Iris pigment epithelial cell (primary cell): ENCODE data around the gene SPI1.

Source experiments
- DNase-seq: peaks from one replicate; pipeline ENCODE4 v3.0.0-alpha.2; 2011; ENCODE audit warnings: low read depth

The SPI1 gene

DNA sequence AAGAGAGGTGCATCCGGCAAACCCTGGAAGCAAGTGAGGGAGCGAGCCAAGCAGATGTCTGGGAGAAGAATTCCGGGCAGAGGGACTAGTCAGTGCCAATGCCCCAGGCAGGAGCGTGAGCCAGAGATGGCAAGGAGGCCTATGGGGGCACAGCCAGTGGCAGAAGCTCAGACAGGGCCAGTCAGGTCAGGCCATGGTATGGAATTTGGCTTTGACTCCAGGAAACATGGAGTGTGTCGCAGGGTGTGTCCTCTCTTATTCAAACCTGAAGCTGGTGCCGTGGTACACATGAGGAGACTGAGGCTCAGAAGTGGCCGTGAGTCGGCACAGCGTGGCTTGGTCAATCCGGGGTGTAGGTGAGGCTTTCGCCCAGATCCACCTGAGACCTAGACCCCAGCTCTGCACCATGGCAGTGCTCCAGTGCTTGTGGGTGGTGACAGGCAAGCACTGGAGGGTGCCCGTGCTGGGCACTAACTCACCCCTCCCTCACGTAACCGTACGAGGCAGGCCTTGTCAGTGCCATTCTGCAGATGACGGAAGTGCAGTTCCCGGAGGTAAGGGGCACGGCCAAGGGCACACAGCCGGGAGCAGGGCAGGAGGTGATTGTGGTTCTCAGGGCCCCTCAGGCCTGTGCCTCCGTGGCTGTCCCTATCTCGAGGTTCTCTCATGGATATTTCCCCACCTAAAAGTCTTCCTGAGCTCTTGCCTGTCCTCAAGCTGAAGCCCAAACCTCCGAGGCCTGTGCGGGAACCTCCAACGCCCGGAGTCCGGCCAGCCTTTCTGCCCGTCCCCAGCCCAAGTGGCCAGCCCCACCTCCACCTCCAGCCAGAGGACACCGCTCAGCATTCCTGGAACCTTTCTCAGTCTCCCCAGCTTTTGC lies 10.6 kb upstream of the SPI1 start:
- DNase-seq = no peak

DNA sequence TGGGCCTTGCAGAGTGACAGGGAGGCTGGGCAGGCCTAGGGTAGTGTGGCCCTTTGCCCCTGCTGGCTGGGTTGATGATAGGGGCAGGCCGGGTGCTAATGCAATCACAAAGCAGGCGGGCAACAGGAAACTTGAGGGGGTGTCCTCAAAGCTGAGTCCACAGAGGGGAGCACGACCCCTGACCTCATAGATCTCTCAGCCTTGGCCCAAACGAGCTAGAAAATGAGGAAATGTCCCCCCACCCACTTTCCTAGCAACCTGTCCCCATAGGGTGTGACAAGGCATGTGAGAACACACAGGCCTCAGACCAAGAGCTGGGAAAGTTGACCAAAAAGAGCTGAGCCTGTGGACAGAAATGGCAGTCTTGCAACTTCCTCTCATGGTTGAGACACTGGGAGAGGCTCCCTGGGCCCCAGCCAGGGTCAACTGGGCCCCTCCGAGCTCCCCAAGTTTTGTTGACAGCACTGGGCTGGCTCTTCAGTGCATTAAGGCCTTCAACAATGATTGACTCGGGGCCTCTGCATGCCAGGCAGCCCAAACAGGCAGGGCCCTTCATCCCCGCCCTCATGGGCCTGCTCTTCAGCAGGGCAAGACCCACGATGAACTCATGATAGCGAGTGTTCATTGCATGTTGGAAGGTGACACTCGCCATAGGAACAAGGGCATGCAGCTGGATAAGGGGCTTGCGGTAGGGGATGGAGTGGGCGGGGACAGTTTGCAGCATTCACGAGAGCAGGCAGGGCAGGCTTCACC lies 9.8 kb upstream of the SPI1 start:
- DNase-seq = no peak

DNA sequence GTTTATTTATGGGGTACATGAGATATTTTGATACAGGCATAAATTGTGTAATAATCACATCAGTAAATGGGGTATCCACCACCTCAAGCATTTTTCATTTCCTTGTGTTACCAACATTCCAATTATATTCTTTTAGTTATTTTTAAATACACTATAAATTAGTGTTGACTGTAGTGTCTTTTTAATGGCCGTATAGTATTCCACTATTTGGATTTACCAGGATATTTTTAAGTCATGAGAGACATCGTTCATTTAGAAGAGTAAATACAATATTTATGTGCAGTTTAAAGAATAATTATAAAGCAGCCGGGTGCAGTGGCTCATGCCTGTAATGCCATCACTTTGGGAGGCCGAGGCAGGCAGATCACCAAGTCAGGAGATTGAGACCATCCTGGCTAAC lies 6.2 kb upstream of the SPI1 start:
- no peak for DNase-seq

DNA sequence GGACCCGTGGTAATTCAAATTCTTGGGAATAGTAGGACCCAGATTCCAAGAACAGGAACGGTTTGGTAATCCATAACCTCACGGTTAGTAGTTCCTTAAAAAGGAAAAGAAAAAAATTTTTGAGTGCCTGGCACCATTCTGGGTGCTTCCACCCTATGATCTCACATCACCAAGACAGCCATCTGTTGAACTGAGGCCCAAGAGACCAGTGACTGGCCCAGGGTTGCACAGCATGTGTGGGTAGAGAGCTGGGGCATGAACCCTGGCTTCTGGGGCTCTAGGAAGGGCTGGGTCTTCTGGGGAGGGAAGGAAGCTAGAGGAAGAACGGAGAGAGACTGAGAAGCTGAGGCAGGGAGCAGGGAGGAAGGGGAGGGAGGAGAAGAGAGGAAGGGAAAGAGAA lies 4.7 kb upstream of the SPI1 start:
- no peak for DNase-seq

DNA sequence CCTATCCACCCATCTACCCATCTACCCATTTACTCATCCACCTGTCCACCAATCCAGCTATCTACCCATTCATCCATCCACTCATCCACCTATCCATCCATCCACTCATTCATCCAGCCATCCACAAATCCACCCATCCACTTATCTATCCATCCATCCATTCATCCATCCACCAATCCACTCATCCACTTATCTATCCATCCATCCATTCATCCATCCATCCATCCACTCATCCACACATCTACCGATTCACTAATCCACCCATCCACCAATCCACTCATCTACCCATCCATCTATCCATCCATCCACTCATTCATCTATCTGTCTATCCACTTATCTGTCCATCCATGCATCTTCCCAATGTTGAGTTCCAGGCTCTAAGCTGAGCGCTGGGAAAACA lies 1.7 kb upstream of the SPI1 start:
- DNase-seq = no peak

DNA sequence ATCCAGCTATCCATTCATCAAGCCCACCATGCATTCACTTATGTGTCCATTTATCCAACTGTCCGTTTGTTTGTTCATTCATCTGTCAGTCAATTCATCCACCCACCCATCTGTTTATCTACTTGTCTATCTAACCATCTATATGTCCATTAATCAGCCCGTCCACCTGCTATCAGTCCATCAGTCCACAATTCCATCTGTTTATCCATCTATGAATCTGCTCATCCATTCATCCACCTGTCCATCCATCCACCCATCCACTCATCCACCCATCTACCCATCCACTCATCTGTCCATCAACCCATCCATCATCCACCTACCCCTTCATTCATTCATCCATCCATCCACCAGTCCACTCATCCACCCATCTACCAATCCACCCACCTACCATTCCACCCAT lies 970 bp upstream of the SPI1 start:
- no peak for DNase-seq

DNA sequence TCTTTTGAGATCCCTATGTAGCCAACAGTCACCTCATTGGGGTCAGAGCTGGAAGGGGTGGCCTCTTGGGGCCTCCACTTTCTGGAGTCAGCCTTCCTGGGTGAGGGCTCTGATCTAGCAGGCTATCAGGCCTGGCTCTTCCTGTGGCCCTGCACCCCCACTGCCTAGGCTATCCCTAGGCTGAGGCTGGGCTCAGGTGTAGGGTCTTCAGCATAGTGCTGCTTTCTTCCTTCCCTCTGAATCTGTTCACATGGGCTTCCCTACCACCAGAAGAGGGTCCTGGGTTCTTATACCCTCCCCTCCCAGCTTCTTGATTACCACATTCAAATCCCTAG lies 456 bp upstream of the SPI1 start:
- DNase-seq = no peak

DNA sequence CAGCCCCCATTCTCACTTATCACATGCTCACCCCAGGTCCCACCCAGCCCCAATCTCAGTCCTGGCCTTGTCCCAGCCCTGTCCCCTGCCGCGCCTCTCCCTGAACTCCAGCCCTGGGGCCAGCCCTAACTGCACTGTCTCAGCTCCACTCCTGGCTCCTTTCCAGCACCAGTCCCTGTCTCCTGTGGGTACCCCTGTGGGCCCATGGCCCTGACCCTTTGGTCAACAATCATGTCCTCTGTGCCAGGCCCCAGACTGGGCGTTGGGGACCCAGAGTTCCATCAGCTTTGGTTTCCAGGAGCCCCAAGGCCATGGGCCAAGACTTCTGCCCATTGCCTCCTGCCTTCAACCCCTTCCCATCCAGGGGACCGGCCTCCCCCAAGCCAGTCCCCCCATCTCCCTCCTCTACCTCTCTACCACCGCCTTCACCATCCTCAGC lies 757 bp downstream of the SPI1 start:
- DNase-seq = no peak

DNA sequence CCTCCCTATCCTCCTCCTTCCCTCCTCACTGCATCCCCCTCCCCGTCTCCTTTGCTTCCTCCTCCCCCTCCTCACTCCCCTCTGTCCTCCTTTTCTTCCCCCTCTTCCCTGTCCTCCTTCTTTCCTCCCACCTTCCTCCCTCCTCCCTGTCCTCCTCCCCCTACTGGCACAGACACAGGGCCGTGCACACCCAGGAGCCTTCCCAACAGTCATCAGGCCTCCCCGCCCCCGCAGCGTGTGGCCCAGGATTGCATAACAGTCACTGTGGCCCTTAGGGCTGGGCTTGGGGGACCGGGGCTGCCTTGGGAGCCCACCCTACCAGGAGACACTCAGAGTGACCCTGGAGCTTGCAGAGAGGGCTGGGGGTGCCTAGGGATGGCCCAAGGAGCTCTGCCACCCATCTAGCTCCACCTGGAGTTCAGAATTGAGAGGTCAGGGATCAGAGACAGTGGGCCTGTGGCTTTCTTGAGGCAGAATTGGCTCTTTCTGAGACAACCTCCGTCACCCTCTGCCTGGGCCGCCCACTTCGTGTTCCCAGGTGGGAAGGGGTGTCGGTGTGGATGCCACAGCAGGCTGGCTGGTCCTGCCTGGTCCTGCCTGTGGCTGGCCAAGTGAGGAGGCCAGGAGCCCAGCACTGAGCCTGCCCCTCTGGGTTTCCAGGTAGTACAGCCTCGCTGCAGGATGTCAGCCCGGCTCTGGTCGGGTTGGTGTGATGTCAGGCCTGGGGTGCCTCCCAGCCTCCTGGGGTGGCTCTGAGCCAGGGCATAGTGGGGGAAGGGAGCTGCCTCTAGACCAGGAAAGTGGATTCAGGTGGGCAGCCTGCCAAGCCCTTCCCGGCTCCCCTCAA lies 1.6 kb downstream of the SPI1 start:
- DNase-seq = no peak

DNA sequence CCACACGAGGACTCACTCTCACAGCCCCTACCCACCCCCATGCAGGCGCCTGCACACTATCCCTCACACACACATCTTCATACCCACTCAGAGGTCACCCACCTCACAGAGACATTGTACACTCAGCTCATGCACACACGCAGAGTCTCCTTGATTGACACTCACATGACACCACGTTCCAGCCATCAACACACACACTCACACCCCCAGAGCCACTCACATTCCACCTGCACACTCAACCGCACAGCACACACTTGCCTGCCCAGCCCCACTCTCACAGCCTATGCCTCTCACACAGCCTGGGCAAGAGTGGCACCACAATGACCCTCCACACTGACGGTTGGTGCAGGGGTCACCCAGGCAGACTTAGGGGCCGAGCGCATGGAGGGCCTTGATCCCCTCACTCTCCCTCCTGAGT lies 2.2 kb downstream of the SPI1 start:
- no peak for DNase-seq

DNA sequence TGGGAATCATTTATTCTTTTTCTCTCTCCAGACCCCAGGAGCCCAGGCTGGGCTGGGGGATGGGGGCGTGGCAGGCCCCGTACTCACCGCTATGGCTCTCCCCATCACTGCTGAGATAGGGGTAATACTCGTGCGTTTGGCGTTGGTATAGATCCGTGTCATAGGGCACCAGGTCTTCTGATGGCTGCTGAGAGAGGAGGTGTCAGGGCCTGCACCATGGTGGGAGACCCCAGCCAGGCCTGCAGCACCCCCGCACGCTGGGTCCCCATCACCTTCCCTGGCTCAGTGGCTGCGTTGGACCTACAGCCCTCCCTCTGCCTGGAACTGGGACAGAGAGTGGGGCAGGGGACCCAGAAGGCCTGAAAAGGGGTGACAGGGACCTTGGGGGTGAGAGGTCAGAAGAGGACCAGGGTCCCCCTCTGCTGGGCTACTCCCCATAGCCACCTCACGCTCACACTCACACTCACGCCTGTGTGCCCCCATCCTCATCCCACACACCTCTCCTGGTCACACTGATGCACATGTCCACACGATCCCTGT lies 2.7 kb downstream of the SPI1 start:
- DNase-seq = no peak

DNA sequence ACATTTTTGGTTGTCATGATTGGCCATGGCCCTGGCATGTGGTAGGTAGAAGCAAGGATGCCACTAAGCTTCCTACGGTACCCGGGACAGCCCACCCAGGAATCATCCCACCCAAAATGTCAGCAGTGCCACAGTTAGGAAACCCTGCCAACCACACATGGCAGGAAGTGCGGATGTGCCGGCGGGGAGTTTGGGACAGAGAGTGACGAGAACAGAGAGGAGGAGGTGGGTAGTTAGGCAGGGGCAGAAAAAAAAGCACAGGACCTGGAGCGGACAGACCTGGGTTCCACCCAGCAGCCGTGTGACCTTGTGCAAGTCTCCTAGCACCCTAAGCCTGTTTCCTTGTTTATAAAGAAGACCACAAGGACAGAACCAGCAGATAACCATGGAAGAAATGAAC lies 3.3 kb downstream of the SPI1 start:
- DNase-seq = no peak

DNA sequence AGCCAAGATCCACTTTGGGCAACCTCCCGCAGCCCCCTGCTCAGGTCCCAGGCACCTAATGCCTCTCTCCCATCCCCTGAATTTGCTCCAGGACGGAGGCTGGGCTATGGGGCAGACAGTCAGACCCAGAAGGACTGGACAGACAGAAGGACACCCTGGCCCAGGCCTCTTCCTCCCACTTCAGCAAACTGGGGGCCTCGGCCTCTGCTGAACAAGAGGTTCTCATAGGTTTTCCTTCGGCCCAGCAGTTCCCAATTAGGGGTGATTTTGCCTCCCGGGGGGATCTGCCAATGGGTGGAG lies 3.7 kb downstream of the SPI1 start:
- DNase-seq = no peak

DNA sequence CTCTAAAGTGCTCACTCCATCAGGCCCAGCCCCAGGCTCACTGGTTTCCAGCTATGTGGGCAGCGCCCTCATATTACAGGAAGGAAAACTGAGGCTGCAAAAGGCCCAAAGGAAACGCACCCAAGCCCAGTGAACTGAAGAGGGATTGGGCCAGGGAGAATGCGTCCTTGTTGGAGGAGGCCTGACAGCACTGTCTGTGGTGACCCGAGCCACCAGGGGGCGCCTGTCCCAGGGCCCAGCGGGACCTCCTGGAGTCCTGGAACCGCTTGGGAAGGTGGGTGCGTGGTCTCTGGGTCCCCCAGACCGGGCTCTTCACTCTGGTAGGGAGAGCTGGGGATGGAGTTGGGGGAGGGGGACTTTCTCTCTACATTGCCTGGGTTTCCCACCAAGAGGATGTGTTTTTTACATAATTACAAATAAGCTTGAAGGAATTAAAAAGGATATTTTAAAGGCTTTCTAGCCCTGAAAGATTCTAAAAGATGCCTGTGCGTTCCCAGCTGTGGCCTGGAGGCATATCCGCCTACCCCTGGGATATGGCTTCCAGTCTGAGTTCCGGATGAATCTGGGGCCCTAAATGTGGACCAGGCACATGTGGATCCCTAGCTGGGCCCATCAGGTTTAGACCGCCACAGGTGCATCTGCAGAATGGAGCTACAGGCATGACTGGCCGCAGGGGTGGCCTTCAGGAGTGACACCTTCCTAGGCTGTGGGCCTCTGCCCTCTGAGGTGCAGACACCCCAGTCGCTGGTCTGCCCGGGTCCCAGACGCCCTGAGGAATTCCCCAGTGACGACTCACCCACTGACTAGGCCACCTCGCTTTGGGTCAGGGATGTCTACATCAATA lies 4.2 kb downstream of the SPI1 start:
- peak; percentile 61 for DNase-seq

DNA sequence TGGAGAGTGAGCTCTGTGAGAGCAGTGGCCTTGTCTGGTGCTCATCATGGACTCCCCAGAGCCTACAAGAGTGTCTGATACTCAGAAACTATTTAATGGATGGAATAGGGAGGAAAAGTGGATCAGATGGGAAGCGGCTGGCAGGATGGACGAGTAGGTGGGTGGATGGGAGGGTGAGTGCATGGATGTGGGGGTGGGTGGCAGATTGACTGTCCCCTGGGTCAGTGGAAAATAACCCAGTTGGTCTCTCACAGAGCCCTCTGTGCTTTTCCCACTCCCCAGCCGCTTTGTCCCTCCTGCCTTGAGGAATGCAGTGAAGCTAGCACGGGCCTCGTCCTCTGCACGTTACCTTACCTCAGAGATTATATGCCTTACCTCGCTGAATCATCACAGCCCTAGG lies 5.9 kb downstream of the SPI1 start:
- DNase-seq = no peak

DNA sequence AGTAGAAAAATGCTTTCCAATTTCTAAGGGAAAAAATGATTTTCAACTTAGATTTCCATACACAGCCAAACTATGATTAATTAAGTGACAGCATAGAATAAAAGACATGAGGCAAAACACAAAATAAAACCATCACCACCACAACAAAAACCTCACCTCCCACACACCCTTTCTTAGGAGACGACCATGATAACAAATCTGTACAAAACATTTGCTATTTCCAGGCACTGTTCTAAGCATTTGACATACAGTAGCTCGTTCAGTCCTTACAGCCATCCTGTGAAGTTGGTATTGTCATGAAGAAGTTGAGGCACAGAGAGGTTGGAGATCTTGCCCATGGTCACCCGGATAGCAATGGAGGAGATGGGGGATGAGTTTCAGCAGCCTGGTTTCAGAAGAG lies 8.7 kb downstream of the SPI1 start:
- no peak for DNase-seq

DNA sequence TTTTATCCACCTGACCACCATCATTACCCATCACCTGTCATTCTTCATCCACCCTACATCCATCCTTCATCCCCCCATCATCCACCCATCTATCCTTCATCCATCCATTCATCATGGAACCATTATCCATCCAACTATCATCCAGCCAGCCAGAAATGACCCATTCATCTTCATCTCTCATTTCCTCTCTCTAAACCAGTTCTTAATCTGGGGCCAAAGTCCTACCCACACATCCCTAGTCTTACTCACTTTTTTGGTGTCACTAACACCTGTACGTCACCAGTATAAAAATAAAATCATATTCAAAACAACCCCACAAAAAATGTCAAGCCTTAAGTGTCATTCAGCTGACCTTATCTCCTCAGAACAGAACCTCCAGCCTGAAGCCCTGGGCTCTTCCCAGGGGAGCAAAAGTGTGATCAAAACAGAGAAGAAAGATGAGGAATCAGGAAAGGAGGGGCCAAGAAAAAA lies 12.3 kb downstream of the SPI1 start:
- no peak for DNase-seq

DNA sequence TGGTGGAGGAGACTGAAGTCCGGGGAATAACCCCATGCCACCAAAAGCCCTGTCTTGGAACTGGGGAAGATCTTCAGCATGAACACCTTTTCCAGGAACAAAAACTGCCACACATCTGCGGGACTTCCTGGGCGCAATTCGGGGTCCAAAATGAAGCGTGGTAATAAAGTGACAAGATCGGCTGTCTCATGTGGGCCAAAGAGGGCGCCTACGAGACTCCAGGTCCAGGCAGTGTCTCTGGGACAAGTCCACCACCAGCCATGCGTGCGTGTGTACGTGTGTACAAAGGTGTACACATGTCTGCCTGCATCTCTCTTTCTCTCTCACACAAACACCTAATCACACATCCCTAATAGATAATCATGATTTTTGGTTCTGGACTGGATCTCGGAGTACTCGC lies 16.9 kb downstream of the SPI1 start:
- DNase-seq = no peak

DNA sequence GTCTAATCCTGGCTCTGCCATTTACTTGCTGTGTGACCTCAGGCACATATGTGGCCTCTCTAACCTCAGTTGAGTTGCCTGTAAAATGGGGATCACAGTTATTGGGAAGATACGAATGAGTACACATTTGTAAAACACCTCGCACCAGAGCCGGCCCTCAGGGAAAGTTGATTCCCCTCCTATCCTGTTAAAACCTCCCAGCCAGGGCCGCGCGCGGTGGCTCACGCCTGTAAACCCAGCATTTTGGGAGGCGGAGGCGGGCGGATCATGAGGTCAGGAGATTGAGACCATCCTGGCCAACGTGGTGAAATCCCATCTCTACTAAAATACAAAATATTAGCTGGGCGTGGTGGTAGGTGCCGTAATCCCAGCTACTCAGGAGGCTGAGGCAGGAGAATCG lies 18.0 kb downstream of the SPI1 start:
- DNase-seq = no peak

DNA sequence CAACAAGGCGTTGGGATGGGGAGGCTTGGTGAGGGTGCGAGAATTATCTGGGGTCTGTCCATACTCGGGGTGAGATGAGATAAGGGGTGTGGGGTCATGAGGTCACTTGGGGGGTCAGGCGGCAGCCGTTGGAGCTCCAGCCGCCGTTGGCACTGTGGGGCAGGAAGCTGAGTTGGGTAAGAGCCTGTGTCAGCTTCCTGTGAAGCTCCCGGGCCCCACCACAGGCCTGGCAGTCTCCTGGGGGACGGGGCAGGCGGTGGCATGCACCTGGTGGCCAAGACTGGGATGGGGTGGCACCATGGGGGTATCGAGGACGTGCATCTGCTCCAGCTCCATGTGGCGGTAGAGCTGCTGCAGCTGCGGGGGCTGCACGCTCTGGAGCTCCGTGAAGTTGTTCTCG lies 18.8 kb downstream of the SPI1 start:
- no peak for DNase-seq

DNA sequence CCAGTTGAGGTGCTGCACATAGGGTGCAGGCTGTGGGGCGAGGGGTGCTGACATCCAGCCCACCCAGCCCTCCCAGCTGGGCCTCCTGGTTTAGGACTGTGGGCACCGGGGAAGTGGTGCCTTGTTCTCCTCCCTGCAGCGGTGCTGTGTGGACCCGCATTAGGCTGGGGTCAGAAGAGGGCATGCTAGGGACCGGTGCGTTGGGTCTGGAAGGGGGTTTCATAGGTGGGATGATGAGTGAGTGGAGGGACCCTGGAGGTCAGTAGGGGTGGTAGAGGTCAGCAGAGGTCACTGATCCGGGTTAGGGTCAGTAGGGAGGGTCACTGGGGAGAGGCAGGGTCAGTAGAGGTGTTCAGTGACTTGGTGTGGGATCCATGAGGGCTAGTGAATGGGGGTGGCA lies 19.2 kb downstream of the SPI1 start:
- no peak for DNase-seq

DNA sequence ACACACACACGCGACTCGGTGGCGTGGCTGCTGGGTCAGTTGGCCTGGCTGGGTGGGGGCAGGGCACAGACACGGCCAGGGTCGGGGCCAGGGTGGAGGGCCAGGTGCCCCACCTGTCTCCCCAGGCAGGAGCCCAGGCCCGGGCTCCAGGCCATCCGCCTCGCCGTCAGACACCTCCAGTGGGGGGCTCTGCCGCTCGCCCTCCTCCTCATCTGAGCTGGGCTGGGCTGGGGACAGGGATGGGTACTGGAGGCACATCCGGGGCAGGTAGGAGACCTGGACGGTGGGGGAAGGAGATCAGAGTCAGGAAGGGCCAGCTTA lies 19.7 kb downstream of the SPI1 start:
- no peak for DNase-seq
